ENCODE data around the gene TAS1R3. TPM values are rescaled to one million over a fixed set of nuclear protein-coding genes. Genes with fewer than 3 reads are reported as not detected.

TAS1R3 gene
- total RNA-seq, 1 donor from 2014 or later: not detected

GRCh38 chr1:1340791-1341548 lies 9.9 kb downstream of the TAS1R3 start:
- Histone ChIP-seq H3K4me1 (no peaks in the 10 kb centered on the region), H3K4me3 (no peak overlapping the region), H3K9ac (no peak overlapping the region), H3K4me2 (no peak overlapping the region), H4K20me1 (ENCODE audit: low read depth) (peaks cover 48% of the 10 kb centered on the region), H2AFZ (replicated peaks) (no peak overlapping the region), H3K9me3 (ENCODE audit: low read depth) (no peaks in the 10 kb centered on the region), H3K79me2 (ENCODE audit: low read depth) (peaks cover 17% of the 10 kb centered on the region), H3F3A (ENCODE audit: low read depth) (peaks cover 5% of the 10 kb centered on the region), H3K27ac (no peak overlapping the region), H3K27me3 (no peaks in the 10 kb centered on the region), H3K36me3 (no peaks in the 10 kb centered on the region)
- no peaks in the 10 kb centered on the region for H3K4me1 Mint-ChIP-seq
- H3K36me3 Mint-ChIP-seq: peaks cover 10% of the 10 kb centered on the region
- H3K27me3 Mint-ChIP-seq (ENCODE audit: insufficient read depth, low read depth): peaks cover 2% of the 10 kb centered on the region
- H3K27ac Mint-ChIP-seq: no peak overlapping the region
- no peak for TF ChIP-seq EZH2phosphoT487 (IDR thresholded peaks at IDR 0.05)
- TF ChIP-seq EZH2 (IDR thresholded peaks at IDR 0.05): no peak
- peak overlapping the region; percentile 52 for H3K4me3 Mint-ChIP-seq
- no peak for DNase-seq (ENCODE audit: low spot score)
- no peaks in the 10 kb centered on the region for H3K9me3 Mint-ChIP-seq

- DNase-seq (ENCODE audit: low spot score): no peak
- Mint-ChIP-seq H3K9me3 (no peaks in the 10 kb centered on the region), H3K4me1 (no peaks in the 10 kb centered on the region), H3K27ac (no peak overlapping the region), H3K4me3 (no peak overlapping the region), H3K36me3 (peaks cover 10% of the 10 kb centered on the region), H3K27me3 (ENCODE audit: insufficient read depth, low read depth) (peaks cover 2% of the 10 kb centered on the region)
- Histone ChIP-seq H3K4me2 (no peak overlapping the region), H3K27ac (no peak overlapping the region), H3K36me3 (no peaks in the 10 kb centered on the region), H3K79me2 (ENCODE audit: low read depth) (peaks cover 24% of the 10 kb centered on the region), H3K9me3 (ENCODE audit: low read depth) (no peaks in the 10 kb centered on the region), H4K20me1 (ENCODE audit: low read depth) (peaks cover 51% of the 10 kb centered on the region), H3K4me3 (no peak overlapping the region), H3F3A (ENCODE audit: low read depth) (peaks cover 5% of the 10 kb centered on the region), H3K9ac (no peak overlapping the region), H3K4me1 (no peaks in the 10 kb centered on the region), H3K27me3 (no peaks in the 10 kb centered on the region), H2AFZ (replicated peaks) (no peak overlapping the region)
- TF ChIP-seq EZH2 (IDR thresholded peaks at IDR 0.05): no peak
- no peak for TF ChIP-seq EZH2phosphoT487 (IDR thresholded peaks at IDR 0.05)
- no peak for TF ChIP-seq CTCF (IDR thresholded peaks at IDR 0.05)
Observed at GRCh38 chr1:1341549-1342021, 10.5 kb downstream of the TAS1R3 start.

- H3K4me3 Mint-ChIP-seq: no peak overlapping the region
- Histone ChIP-seq H3K27ac (no peak overlapping the region), H3K9me3 (ENCODE audit: low read depth) (no peaks in the 10 kb centered on the region), H3K9ac (no peak overlapping the region), H3K79me2 (ENCODE audit: low read depth) (peaks cover 29% of the 10 kb centered on the region), H3K4me1 (no peaks in the 10 kb centered on the region), H3K27me3 (no peaks in the 10 kb centered on the region), H3F3A (ENCODE audit: low read depth) (peaks cover 5% of the 10 kb centered on the region), H4K20me1 (ENCODE audit: low read depth) (peaks cover 54% of the 10 kb centered on the region), H3K4me2 (no peak overlapping the region), H2AFZ (replicated peaks) (no peak overlapping the region), H3K36me3 (no peaks in the 10 kb centered on the region), H3K4me3 (no peak overlapping the region)
- H3K4me1 Mint-ChIP-seq: peaks cover 4% of the 10 kb centered on the region
- peaks cover 10% of the 10 kb centered on the region for H3K36me3 Mint-ChIP-seq
- no peak for TF ChIP-seq EZH2 (IDR thresholded peaks at IDR 0.05)
- TF ChIP-seq EZH2phosphoT487 (IDR thresholded peaks at IDR 0.05): no peak
- no peak for TF ChIP-seq CTCF (IDR thresholded peaks at IDR 0.05)
- no peak overlapping the region for H3K27ac Mint-ChIP-seq
- no peak for DNase-seq (ENCODE audit: low spot score)
- H3K9me3 Mint-ChIP-seq: no peaks in the 10 kb centered on the region
- H3K27me3 Mint-ChIP-seq (ENCODE audit: insufficient read depth, low read depth): peaks cover 2% of the 10 kb centered on the region
Observed at GRCh38 chr1:1342061-1342562, 11.0 kb downstream of the TAS1R3 start.
